GM23248 (cell line): ENCODE measurements around the gene SEC11A. TPM values are rescaled to one million over a fixed set of nuclear protein-coding genes. Genes with fewer than 3 reads are reported as not detected.

Source experiments
- DNase-seq: peaks from one replicate; pipeline ENCODE4 v3.0.0-alpha.2; 2015
- H2AFZ ChIP-seq: fragments of 200-600 bp; sonication (generic); 2 replicates; pipeline ENCODE4 v1.6.1; 2016; ENCODE audit warnings: antibody characterized with exemption
- H3F3A ChIP-seq: fragments of 200-600 bp; sonication (generic); 2 replicates; pipeline ENCODE4 v1.6.1; 2016; ENCODE audit warnings: mild to moderate bottlenecking, antibody characterized with exemption, mixed run types; ENCODE audit not compliant: insufficient read depth
- H3K27ac ChIP-seq: fragments of 200-600 bp; sonication (generic); 2 replicates; pipeline ENCODE4 v1.5.1; 2016; ENCODE audit warnings: mild to moderate bottlenecking
- H3K27me3 ChIP-seq: fragments of 200-600 bp; sonication (generic); replicated peaks from 2 replicates; pipeline ENCODE4 v1.6.1; 2016; ENCODE audit warnings: mild to moderate bottlenecking; ENCODE audit not compliant: insufficient read depth
- H3K36me3 ChIP-seq: fragments of 200-600 bp; sonication (generic); 2 replicates; pipeline ENCODE4 v1.6.1; 2016; ENCODE audit warnings: low read depth, mild to moderate bottlenecking
- H3K4me1 ChIP-seq: fragments of 200-600 bp; sonication (generic); 2 replicates; pipeline ENCODE4 v1.6.1; 2016; ENCODE audit warnings: mild to moderate bottlenecking; ENCODE audit not compliant: insufficient read depth
- H3K4me2 ChIP-seq: fragments of 200-600 bp; sonication (generic); one replicate; pipeline ENCODE4 v1.6.1; 2016; ENCODE audit warnings: mild to moderate bottlenecking; ENCODE audit not compliant: unreplicated experiment
- H3K4me3 ChIP-seq: fragments of 200-600 bp; sonication (generic); 2 replicates; pipeline ENCODE4 v1.5.1; 2016; ENCODE audit warnings: mild to moderate bottlenecking
- H3K79me2 ChIP-seq: fragments of 200-600 bp; sonication (generic); 2 replicates; pipeline ENCODE4 v1.6.1; 2016; ENCODE audit warnings: mild to moderate bottlenecking; ENCODE audit not compliant: insufficient read depth
- H3K9ac ChIP-seq: fragments of 200-600 bp; sonication (generic); 2 replicates; pipeline ENCODE4 v1.6.1; 2016; ENCODE audit warnings: mild to moderate bottlenecking
- H3K9me2 ChIP-seq: fragments of 200-600 bp; sonication (generic); 2 replicates; pipeline ENCODE4 v1.6.1; 2016; ENCODE audit warnings: mixed run types, mild to moderate bottlenecking, moderate library complexity; ENCODE audit not compliant: insufficient read depth
- H3K9me3 ChIP-seq: fragments of 200-600 bp; sonication (generic); one replicate; pipeline ENCODE4 v1.6.1; 2017; ENCODE audit warnings: low read depth
- H4K20me1 ChIP-seq: fragments of 200-600 bp; sonication (generic); 2 replicates; pipeline ENCODE4 v1.6.0; 2016; ENCODE audit not compliant: insufficient read depth
- EZH2 ChIP-seq: fragments of 200-600 bp; sonication (generic); IDR thresholded peaks from 2 replicates; pipeline ENCODE4 v1.6.1; 2018; ENCODE audit warnings: antibody characterized with exemption, mild to moderate bottlenecking; ENCODE audit not compliant: insufficient read depth, poor library complexity, severe bottlenecking
- EZH2phosphoT487 ChIP-seq: fragments of 200-600 bp; sonication (generic); IDR thresholded peaks from 2 replicates; pipeline ENCODE4 v1.6.1; 2018; ENCODE audit warnings: antibody characterized with exemption, moderate library complexity, mild to moderate bottlenecking, low read depth; ENCODE audit not compliant: insufficient read depth
- WGBS, 2 experiments: methylation state at CpG; one replicate each; pipeline ENCODE4 v1.1.6; 2015 to 2017; ENCODE audit warnings: low lambda C conversion rate in 2 of 2, low coverage in 1 of 2; ENCODE audit errors: missing lambda C conversion rate in 2 of 2; 5-methylcytosine and 5-hydroxymethylcytosine counted together
- in situ Hi-C: fragments of 300-500 bp; cut with MboI; formaldehyde crosslinking; loops from 2 replicates; pipeline ENCODE4 v1.15.0; 2020
- polyA plus RNA-seq: library from polyadenylated mRNA; unstranded; fragments of >200 nt; fragmentation: Nextera tagmentation; extraction: Ambion mirVana; gene quantifications from 2 replicates; pipeline ENCODE4 v1.2.1, GENCODE V29; 2016
- total RNA-seq: library from RNA; depleted of rRNA; stranded (reverse); fragments of >200 nt; shearing (Covaris generic); gene quantifications from 2 replicates; pipeline ENCODE4 v1.2.3, GENCODE V29; 2014

SEC11A gene
- total and polyA plus RNA-seq, 2 experiments from 2014 or later, result 217 to 223 TPM

DNA sequence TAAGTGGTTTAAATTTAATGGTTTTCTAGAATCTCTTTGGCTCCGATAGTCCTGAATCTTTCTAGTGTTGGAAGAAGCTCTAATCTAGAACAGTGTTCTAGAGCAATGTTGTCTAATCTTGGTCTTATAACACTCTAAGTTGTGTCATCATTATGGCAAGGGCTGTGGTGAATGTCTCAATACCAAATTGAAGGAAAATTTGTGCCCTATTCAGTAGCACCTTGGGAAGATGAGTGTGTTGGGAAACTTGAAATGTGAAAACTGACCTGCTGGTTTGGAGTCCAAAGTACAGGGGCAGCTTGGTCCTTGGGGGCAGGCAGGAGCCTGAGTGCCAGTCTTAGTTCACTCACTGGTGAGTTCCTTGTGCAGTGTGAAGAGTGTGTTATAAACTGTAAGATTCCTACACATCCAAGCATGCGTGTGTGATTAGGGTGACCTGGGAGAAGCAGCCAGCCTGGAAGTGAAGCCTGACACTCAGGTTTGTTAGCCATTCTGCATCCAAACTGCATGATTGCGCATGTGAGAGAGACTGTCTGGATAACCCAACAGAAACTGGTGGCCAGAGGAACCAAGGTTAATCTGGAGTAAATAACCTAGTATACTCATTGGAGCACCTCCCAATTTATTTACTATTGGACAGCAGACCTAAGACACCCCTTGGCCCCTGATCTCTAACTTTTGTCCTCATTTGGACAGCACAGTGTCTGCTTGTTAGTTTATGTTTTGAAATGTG, 47.1 kb upstream of the SEC11A start:
- Histone ChIP-seq H3K4me2 (no peak overlapping the region), H3K4me1 (no peaks in the 10 kb centered on the region), H3K36me3 (0 out of 2 replicates have a peak, but pooled peaks cover under 1% of the 10 kb centered on the region), H2AFZ (no peak overlapping the region), H3F3A (no peaks in the 10 kb centered on the region), H3K9me2 (no peaks in the 10 kb centered on the region), H3K4me3 (no peak overlapping the region), H3K27ac (no peak overlapping the region), H3K27me3 (no peaks in the 10 kb centered on the region), H3K9me3 (no peaks in the 10 kb centered on the region), H4K20me1 (peaks cover 19% of the 10 kb centered on the region; the same call in 1 of the 2 replicates), H3K79me2 (peaks cover 100% of the 10 kb centered on the region), H3K9ac (no peak overlapping the region)
- WGBS, 2 experiments, result 76 to 77% methylated on average over 3 of the region's 3 CpGs
- peak; percentile 20 for DNase-seq
- TF ChIP-seq EZH2phosphoT487 (no peak), EZH2 (no peak)
- in situ Hi-C loops, result no loop called here

DNA sequence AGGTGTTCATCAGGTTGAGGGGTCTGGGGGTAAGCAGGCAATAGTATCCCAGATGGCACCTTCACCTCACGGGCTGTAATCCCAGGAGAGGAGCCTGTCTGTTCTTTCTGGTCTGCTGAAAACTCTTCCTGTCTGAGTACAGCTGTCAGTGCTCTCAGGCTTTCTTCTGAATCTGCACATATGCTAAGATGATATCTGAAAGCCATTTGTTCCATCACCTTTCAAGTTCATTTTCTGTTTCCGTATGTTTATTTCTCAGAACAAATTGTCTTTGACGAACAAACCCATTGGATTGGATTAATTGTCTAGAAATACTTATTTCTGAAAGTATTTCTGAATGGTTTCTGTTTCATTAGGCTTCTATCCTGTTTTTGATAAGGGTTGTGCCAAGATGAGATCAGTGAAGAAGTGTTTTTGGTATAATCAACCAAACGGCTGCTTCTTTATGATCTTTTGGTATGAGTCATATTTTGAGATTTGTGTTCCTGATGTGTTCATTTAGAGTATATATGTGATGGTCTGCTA, 45.7 kb upstream of the SEC11A start:
- Histone ChIP-seq H3F3A (no peaks in the 10 kb centered on the region), H3K9me2 (no peaks in the 10 kb centered on the region), H4K20me1 (peaks cover 23% of the 10 kb centered on the region; the same call in 1 of the 2 replicates), H3K9me3 (no peaks in the 10 kb centered on the region), H3K27ac (no peak overlapping the region), H3K4me1 (no peaks in the 10 kb centered on the region), H3K9ac (no peak overlapping the region), H2AFZ (no peak overlapping the region), H3K4me2 (peak overlapping the region; percentile 1), H3K4me3 (no peak overlapping the region), H3K27me3 (no peaks in the 10 kb centered on the region), H3K36me3 (no peaks in the 10 kb centered on the region), H3K79me2 (peaks cover 100% of the 10 kb centered on the region)
- no peak for DNase-seq
- TF ChIP-seq EZH2phosphoT487 (no peak), EZH2 (no peak)
- in situ Hi-C loops, result no loop called here
- 75 to 78% methylated on average over 4 of the region's 4 CpGs for WGBS, 2 experiments

GRCh38 chr15:84760219-84760618, 44.3 kb upstream of the SEC11A start:
- Histone ChIP-seq H3K9ac (no peak overlapping the region), H3K4me2 (no peak overlapping the region), H3K4me3 (no peak overlapping the region), H3K36me3 (no peaks in the 10 kb centered on the region), H3K4me1 (no peaks in the 10 kb centered on the region), H3K27me3 (no peaks in the 10 kb centered on the region), H2AFZ (no peak overlapping the region), H3K79me2 (peaks cover 100% of the 10 kb centered on the region), H3K9me3 (no peaks in the 10 kb centered on the region), H3K9me2 (no peaks in the 10 kb centered on the region), H3K27ac (no peak overlapping the region), H3F3A (no peaks in the 10 kb centered on the region), H4K20me1 (peaks cover 32% of the 10 kb centered on the region; the same call in 1 of the 2 replicates)
- TF ChIP-seq EZH2phosphoT487 (no peak), EZH2 (no peak)
- 100% methylated on average over 1 of the region's 1 CpG for WGBS, 2 experiments
- in situ Hi-C loops, result no loop called here
- DNase-seq, result no peak

DNA sequence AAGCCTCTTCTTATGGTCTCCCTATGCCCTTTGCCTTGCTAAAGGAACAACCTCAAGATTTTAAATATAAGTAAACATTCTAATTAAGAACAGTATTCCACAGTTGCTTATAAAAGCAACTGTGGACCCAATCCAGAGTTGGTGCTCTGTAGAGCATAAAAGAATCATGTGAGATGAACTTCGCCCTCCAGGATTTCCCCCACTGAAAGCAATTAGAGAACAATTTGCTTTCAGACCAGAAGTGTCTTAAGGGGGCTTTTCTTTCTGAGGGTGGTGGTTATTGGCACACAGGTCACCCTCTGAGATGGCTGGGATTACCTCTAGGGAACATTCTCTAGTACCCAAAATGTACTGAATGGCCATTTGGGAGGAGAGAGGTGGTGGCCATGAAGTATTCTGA, 43.1 kb upstream of the SEC11A start:
- Histone ChIP-seq H3K79me2 (peaks cover 100% of the 10 kb centered on the region), H2AFZ (no peak overlapping the region), H4K20me1 (peaks cover 29% of the 10 kb centered on the region; the same call in 1 of the 2 replicates), H3K27me3 (no peaks in the 10 kb centered on the region), H3F3A (no peaks in the 10 kb centered on the region), H3K4me1 (no peaks in the 10 kb centered on the region), H3K4me3 (no peak overlapping the region), H3K9ac (no peak overlapping the region), H3K36me3 (no peaks in the 10 kb centered on the region), H3K9me2 (no peaks in the 10 kb centered on the region), H3K4me2 (no peak overlapping the region), H3K9me3 (no peaks in the 10 kb centered on the region), H3K27ac (no peak overlapping the region)
- no peak for DNase-seq
- in situ Hi-C loops, result no loop called here
- TF ChIP-seq EZH2phosphoT487, result no peak
- no peak for TF ChIP-seq EZH2
- 97 to 100% methylated on average over 1 of the region's 1 CpG for WGBS, 2 experiments
